Transverse colon (tissue), 3 donors: Measurements from ENCODE around the gene ARHGEF1.

Experiments
- EP300 ChIP-seq: sonication (generic); formaldehyde crosslinking; IDR thresholded peaks from one replicate; pipeline ENCODE4 v1.6.1; 2017; ENCODE audit warnings: antibody characterized with exemption, low read depth
- POLR2A ChIP-seq: fragments of 450-650 bp; IDR thresholded peaks from one replicate; pipeline ENCODE4 v1.6.1; 2016; ENCODE audit warnings: antibody characterized with exemption, mild to moderate bottlenecking, moderate library complexity
- TF ChIP-seq, protein P1 (sequence below), 5 experiments: fragments of 200-600 bp in 3 of 5; fragments of 450-650 bp in 2 of 5; sonication (generic) in 3 of 5; IDR thresholded peaks; 1 replicate in 2 of 5; 2 replicates in 3 of 5; pipeline ENCODE4 v1.5.1; 2016 to 2017; ENCODE audit warnings: antibody characterized with exemption in 5 of 5, inconsistent platforms in 3 of 5, mild to moderate bottlenecking in 2 of 5, moderate library complexity in 1 of 5

DNA sequence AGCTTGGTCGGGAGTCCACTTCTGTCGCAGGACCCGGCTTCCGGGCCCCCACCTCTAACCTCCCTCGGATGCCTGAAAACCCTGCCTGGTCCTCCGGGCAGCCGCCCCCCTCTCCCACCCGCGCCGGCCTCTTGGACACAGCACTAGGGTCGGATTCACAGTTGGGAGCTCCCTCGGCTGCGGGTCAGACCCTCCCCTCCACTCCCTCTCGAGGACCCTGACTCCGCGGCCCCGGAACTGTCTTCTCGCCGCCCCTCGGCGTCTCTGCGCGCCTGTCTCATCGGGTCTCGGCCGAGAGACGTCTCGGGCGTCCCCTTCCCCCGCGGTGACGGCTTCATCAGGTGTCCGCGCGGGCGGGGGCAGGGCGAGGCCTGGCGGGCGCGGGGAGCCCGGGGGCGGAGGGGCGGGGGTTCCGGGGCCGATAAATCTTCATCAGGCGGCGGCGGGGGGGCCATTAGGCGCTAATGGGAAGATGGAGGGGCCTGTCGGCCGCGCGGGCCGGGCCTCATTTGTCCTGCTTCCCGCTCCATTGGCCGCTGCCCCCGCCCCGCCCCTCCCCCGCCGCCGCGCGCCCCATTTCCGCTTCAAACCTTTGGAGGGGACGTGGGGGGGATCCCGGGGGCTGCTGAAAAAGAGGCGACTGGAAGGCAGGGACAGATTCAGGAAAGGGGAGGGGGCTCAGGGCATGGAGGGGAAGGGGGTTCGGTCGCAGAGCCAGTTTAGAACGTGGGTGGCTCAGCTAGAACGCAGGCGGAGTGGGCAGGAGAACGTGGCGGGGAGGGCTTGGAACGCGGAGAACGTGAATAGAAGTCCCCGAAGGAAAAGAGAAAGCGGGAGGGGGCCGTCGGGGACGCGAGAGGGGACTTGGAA lies 57.1 kb downstream of the ARHGEF1 start:
- TF ChIP-seq, protein P1, sequence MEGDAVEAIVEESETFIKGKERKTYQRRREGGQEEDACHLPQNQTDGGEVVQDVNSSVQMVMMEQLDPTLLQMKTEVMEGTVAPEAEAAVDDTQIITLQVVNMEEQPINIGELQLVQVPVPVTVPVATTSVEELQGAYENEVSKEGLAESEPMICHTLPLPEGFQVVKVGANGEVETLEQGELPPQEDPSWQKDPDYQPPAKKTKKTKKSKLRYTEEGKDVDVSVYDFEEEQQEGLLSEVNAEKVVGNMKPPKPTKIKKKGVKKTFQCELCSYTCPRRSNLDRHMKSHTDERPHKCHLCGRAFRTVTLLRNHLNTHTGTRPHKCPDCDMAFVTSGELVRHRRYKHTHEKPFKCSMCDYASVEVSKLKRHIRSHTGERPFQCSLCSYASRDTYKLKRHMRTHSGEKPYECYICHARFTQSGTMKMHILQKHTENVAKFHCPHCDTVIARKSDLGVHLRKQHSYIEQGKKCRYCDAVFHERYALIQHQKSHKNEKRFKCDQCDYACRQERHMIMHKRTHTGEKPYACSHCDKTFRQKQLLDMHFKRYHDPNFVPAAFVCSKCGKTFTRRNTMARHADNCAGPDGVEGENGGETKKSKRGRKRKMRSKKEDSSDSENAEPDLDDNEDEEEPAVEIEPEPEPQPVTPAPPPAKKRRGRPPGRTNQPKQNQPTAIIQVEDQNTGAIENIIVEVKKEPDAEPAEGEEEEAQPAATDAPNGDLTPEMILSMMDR (IDR thresholded peaks at IDR 0.05) = no peak
- TF ChIP-seq EP300 (no peak), POLR2A (no peak)
